Body of pancreas (tissue), 4 donors: ENCODE measurements around the gene FMO1.

Experiments
- CTCF ChIP-seq, 7 experiments: fragments of 450-650 bp in 4 of 7; fragments of 200-600 bp in 3 of 7; sonication (generic) in 3 of 7; IDR thresholded peaks; one replicate each; pipeline ENCODE4 v1.5.1; 2016 to 2019; ENCODE audit warnings: antibody characterized with exemption in 7 of 7
- POLR2A ChIP-seq, 3 donors: fragments of 450-650 bp; IDR thresholded peaks; one replicate each; pipeline ENCODE4 v1.6.1; 2016; ENCODE audit warnings: antibody characterized with exemption in 3 of 3, mild to moderate bottlenecking in 2 of 3

GRCh38 chr1:171295821-171296220, 47.5 kb downstream of the FMO1 start:
- TF ChIP-seq CTCF (IDR thresholded peaks at IDR 0.05) (no peak), POLR2A (IDR thresholded peaks at IDR 0.05) (no peak)
